OCI-LY1 (cell line): ENCODE measurements around the gene STKLD1.

Experiments used
- H2AFZ ChIP-seq: fragments of 200-600 bp; sonication (generic), shearing (Covaris generic); 2 replicates; pipeline ENCODE4 v1.6.0; 2014; ENCODE audit warnings: antibody characterized with exemption, mild to moderate bottlenecking, low read length
- H3F3A ChIP-seq: fragments of 200-600 bp; sonication (generic), shearing (Covaris generic); 2 replicates; pipeline ENCODE4 v1.6.0; 2014; ENCODE audit warnings: mild to moderate bottlenecking, antibody characterized with exemption, low read length, moderate library complexity; ENCODE audit not compliant: insufficient read depth
- H3K27ac ChIP-seq: fragments of 200-600 bp; sonication (generic); 2 replicates; pipeline ENCODE4 v1.5.1; 2014; ENCODE audit warnings: low read length, mixed run types, mild to moderate bottlenecking, low read depth; ENCODE audit not compliant: poor library complexity, severe bottlenecking
- H3K27me3 ChIP-seq: fragments of 200-600 bp; sonication (generic); 2 replicates; pipeline ENCODE4 v1.6.0; 2014; ENCODE audit warnings: antibody characterized with exemption, mild to moderate bottlenecking, low read length, moderate library complexity; ENCODE audit not compliant: insufficient read depth
- H3K36me3 ChIP-seq: fragments of 200-600 bp; sonication (generic); 2 replicates; pipeline ENCODE4 v1.6.1; 2014; ENCODE audit warnings: mild to moderate bottlenecking, antibody characterized with exemption, low read length, moderate library complexity, mixed read lengths; ENCODE audit not compliant: insufficient read depth
- H3K4me1 ChIP-seq: fragments of 200-600 bp; sonication (generic); 2 replicates; pipeline ENCODE4 v1.5.1; 2014; ENCODE audit warnings: mild to moderate bottlenecking, low read length, moderate library complexity; ENCODE audit not compliant: insufficient read depth, severe bottlenecking
- H3K4me2 ChIP-seq: fragments of 200-600 bp; sonication (generic), shearing (Covaris generic); 2 replicates; pipeline ENCODE4 v1.6.1; 2014; ENCODE audit warnings: low read length
- H3K4me3 ChIP-seq: fragments of 200-600 bp; sonication (generic); 2 replicates; pipeline ENCODE4 v1.5.1; 2014; ENCODE audit warnings: low read length, low read depth, mild to moderate bottlenecking, mixed read lengths; ENCODE audit not compliant: poor library complexity, severe bottlenecking
- H3K79me2 ChIP-seq: fragments of 200-600 bp; shearing (Covaris generic); 2 replicates; pipeline ENCODE4 v1.6.1; 2016; ENCODE audit warnings: mixed run types, low read length, mixed read lengths; ENCODE audit not compliant: insufficient read depth
- H3K9ac ChIP-seq: fragments of 200-600 bp; sonication (generic), shearing (Covaris generic); 2 replicates; pipeline ENCODE4 v1.6.1; 2014; ENCODE audit warnings: mild to moderate bottlenecking, low read length, mixed read lengths
- H3K9me2 ChIP-seq: fragments of 200-600 bp; sonication (generic), shearing (Covaris generic); 2 replicates; pipeline ENCODE4 v1.6.1; 2014; ENCODE audit warnings: low read depth, mild to moderate bottlenecking, low read length, mixed read lengths
- H3K9me3 ChIP-seq: fragments of 200-600 bp; shearing (Covaris generic); 2 replicates; pipeline ENCODE4 v1.6.1; 2014; ENCODE audit warnings: low read length, mixed read lengths
- H4K20me1 ChIP-seq: fragments of 200-600 bp; sonication (generic), shearing (Covaris generic); 2 replicates; pipeline ENCODE4 v1.6.0; 2016; ENCODE audit warnings: mild to moderate bottlenecking, low read length; ENCODE audit not compliant: insufficient read depth
- EZH2 ChIP-seq: fragments of 200-600 bp; sonication (generic), shearing (Covaris generic); IDR thresholded peaks from 2 replicates; pipeline ENCODE4 v1.8.0; 2017; ENCODE audit warnings: borderline replicate concordance, mixed run types, mild to moderate bottlenecking, antibody characterized with exemption, low read length, moderate library complexity, mixed read lengths
- TF ChIP-seq, protein P1 (sequence below): fragments of 200-600 bp; sonication (generic), shearing (Covaris generic); IDR thresholded peaks from 2 replicates; pipeline ENCODE4 v1.5.1; 2017; ENCODE audit warnings: mild to moderate bottlenecking, antibody characterized with exemption, low read length, moderate library complexity, mixed read lengths

The STKLD1 gene

DNA sequence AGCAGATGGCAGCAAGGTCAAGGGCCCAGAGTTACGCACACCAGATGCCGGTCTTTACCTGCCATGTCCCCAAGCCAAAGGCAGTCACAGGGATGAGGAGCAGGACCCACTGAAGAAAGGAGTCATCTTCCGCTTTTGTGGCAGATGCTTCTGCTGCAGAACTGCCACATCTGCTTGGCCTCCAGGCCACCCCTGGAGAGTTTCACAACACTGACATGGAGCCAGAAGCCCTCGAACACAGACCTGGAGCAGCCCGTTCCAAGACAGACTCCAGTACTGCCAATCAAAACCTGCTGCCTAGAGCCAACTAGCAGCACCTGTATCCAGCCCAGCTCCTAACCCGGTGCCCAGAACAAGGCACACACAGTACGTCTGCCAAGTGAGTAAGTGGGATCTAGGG is 21.4 kb upstream of the STKLD1 start:
- Histone ChIP-seq H3K4me1 (peaks cover 38% of the 10 kb centered on the region), H3K27me3 (no peaks in the 10 kb centered on the region), H3K9ac (no peak overlapping the region; the same call in 1 of the 2 replicates), H4K20me1 (no peaks in the 10 kb centered on the region), H2AFZ (no peak overlapping the region), H3K9me2 (no peaks in the 10 kb centered on the region), H3K4me2 (peak overlapping the region; percentile 91), H3K27ac (peak overlapping the region; percentile 13), H3K79me2 (no peaks in the 10 kb centered on the region; the same call in 1 of the 2 replicates), H3K9me3 (no peaks in the 10 kb centered on the region), H3K4me3 (peak overlapping the region; percentile 90), H3F3A (peaks cover 26% of the 10 kb centered on the region), H3K36me3 (peaks cover 61% of the 10 kb centered on the region)
- TF ChIP-seq, protein P1, sequence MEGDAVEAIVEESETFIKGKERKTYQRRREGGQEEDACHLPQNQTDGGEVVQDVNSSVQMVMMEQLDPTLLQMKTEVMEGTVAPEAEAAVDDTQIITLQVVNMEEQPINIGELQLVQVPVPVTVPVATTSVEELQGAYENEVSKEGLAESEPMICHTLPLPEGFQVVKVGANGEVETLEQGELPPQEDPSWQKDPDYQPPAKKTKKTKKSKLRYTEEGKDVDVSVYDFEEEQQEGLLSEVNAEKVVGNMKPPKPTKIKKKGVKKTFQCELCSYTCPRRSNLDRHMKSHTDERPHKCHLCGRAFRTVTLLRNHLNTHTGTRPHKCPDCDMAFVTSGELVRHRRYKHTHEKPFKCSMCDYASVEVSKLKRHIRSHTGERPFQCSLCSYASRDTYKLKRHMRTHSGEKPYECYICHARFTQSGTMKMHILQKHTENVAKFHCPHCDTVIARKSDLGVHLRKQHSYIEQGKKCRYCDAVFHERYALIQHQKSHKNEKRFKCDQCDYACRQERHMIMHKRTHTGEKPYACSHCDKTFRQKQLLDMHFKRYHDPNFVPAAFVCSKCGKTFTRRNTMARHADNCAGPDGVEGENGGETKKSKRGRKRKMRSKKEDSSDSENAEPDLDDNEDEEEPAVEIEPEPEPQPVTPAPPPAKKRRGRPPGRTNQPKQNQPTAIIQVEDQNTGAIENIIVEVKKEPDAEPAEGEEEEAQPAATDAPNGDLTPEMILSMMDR, result no peak
- no peak for TF ChIP-seq EZH2

GRCh38 chr9:133355881-133356357 is 20.2 kb upstream of the STKLD1 start:
- Histone ChIP-seq H3K79me2 (no peaks in the 10 kb centered on the region; the same call in 1 of the 2 replicates), H3K4me1 (peaks cover 29% of the 10 kb centered on the region)

GRCh38 chr9:133356391-133357091 is 19.6 kb upstream of the STKLD1 start, which contains the start of the genes SURF1 and SURF2:
Gene SURF1 (minus strand): TSS chr9:133356487. CDS start chr9:133356453, 34 bp downstream.
Gene SURF2 (plus strand): TSS chr9:133356550. CDS start chr9:133356593, 43 bp downstream.
- Histone ChIP-seq H3K4me1 (peaks cover 29% of the 10 kb centered on the region), H3K4me2 (peak within 1 kb of the TSS; percentile 95), H3K9me3 (no peaks in the 10 kb centered on the region), H3F3A (peaks cover 13% of the 10 kb centered on the region), H3K9ac (peak within 1 kb of the TSS; percentile 84), H3K4me3 (peak within 1 kb of the TSS; percentile 90), H2AFZ (no peak within 1 kb of the TSS), H3K79me2 (no peaks in the 10 kb centered on the region; the same call in 1 of the 2 replicates), H3K36me3 (peaks cover 61% of the 10 kb centered on the region), H3K27ac (peak within 1 kb of the TSS; percentile 49), H3K27me3 (no peaks in the 10 kb centered on the region), H4K20me1 (no peaks in the 10 kb centered on the region), H3K9me2 (no peaks in the 10 kb centered on the region)
- TF ChIP-seq, protein P1, result peak; percentile 27; the same call in 1 of the 2 replicates
- TF ChIP-seq EZH2, result no peak

More at GRCh38 chr9:133355881-133356357, 20.2 kb upstream of the STKLD1 start:
- Histone ChIP-seq H3K9me3 (no peaks in the 10 kb centered on the region), H3K27me3 (no peaks in the 10 kb centered on the region), H3K36me3 (peaks cover 61% of the 10 kb centered on the region), H3K27ac (peak overlapping the region; percentile 49), H4K20me1 (no peaks in the 10 kb centered on the region), H3K4me3 (peak overlapping the region; percentile 90), H3K9ac (peak overlapping the region; percentile 84), H3K4me2 (peak overlapping the region; percentile 91), H3F3A (peaks cover 16% of the 10 kb centered on the region), H2AFZ (no peak overlapping the region), H3K9me2 (no peaks in the 10 kb centered on the region)
- no peak for TF ChIP-seq EZH2
